HG03039 (cell line): ENCODE results near the gene EVL.

Experiments used
- ATAC-seq: cut with Tn5 transposase; IDR thresholded peaks from one replicate; pipeline ENCODE4 v1.9.1; 2021; ENCODE audit warnings: mild to moderate bottlenecking, moderate library complexity; ENCODE audit not compliant: unreplicated experiment

Gene EVL

GRCh38 chr14:100122481-100123223 is 57.4 kb downstream of the EVL start:
- no peak for ATAC-seq

DNA sequence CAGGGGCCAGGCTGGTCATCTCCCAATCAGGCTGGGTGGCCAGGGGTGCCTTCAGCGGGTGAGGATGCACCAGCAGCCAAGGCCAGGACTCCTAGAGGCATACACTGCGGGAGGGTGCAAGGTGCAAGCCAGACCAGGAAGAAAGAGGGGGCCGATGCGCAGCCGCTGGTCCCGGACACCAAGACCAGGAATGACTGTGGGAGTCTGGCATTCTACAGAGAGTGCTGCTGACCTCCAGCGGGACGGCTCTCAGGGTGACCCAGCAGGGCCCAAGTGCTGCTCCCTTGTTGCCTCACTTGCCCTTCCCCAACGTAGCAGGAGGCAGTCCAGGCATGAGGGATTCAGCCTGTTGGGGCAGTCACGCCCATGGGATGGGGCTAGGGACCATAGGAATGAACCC is 58.4 kb downstream of the EVL start:
- no peak for ATAC-seq

GRCh38 chr14:100124551-100125088 is 59.4 kb downstream of the EVL start:
- ATAC-seq = no peak

- ATAC-seq = no peak
These were observed 61.2 kb downstream of the EVL start for GRCh38 chr14:100126401-100126800.

DNA sequence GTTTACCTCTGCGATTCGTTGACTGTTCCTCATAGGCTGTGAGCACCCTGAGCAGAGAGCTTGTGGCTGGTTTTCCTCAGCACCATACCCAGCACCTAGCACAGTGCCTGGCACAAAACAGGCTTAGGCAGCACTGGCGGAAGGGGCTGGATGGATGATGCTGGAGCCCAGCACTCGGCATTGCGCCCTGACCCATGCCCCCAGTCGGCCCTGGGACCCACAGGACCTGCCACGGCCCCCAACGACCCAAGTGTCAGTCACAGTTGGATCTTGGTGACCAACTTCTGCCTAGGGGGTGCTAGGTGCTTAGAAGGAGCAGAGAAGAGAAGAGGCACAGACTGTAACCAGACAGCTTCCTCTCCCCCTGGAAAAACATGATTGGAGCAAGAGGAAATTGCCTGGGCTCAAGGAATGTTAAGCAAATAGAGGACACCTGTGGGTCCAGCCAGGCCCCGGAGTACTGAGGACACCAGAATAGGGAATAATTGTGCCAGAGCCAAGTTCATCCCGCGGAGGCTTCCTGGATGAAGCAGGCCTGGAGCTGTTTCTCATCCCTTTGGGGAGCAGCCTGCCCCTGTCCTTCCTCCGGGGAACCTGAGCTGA is 62.7 kb downstream of the EVL start:
- ATAC-seq = no peak

DNA sequence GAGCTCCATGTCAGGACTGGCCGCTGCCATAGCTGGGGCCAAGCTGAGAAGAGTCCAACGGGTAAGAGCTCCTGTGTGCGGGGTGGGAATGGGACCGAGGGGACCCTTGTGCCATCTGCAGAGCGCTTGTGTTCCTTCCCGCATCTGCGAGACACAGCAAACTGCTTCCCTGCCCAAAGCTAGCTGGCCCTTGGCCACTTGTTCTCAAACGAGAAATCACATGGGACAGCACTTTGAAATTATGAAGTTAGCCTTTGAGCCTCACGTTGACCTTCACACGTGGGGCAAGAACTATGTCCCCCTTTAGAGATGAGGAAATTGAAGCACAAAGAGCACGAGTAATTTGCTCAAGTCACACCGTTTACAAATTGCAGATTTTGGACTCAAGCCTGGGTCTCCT is 63.5 kb downstream of the EVL start:
- ATAC-seq = no peak

DNA sequence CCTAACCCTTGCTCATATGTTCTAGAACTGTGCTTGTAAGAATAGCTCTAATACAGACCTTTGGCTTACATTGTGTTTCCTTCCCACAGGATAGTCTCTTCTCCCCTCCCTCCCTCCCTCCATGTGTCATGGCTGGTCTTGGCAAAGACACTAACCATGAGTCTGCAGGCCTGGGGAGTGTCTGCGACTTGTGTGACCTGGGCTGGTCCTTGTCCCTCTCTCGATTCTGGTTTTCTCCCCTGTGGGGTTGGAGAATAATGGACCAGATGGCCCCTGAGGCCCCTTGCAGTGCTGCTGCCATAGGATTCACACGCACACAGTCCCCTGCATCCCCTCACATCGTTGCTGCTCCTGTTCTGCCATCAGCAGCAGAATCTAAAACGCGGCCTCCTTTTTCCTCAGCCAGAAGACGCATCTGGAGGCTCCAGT is 64.0 kb downstream of the EVL start:
- no peak for ATAC-seq

DNA sequence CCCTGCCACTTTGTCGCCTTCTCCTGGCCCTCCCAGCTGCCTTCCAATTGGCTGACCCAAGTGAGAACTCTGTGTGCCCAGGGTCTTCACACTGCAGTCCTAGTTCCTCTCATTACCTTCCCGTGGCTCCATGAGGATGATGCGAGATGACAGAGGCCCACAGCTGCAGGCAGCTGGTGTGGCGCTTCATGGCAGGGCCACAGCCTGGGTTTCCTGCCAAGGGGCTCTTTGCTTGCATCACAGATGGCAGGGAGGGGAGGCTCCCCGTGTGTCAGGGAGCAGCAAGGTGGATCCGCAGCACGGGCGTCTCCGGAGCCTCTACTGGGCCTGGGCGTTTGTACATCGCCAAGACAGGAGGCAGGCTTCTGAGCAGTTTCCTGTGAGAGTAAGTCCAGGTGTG is 65.3 kb downstream of the EVL start:
- ATAC-seq = no peak

DNA sequence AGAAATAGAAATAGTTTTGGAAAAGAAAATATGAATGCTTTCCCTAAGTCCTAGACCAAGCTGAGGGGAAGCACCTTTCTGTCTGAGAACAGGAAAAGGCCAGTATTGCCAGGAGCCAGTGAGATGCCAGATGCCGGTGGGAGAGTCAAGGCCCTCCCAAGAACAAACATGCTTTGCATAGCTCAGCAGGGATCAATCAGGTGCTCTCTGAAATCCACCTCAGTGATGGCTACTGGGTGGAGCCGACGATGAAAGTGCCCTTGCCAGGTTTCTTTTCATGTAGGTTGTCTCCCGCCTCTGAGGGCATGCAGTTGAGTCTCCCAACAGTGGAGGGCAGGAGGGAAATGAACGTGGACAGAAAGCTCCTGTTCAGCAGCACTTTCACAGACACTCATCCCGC is 66.0 kb downstream of the EVL start:
- no peak for ATAC-seq

DNA sequence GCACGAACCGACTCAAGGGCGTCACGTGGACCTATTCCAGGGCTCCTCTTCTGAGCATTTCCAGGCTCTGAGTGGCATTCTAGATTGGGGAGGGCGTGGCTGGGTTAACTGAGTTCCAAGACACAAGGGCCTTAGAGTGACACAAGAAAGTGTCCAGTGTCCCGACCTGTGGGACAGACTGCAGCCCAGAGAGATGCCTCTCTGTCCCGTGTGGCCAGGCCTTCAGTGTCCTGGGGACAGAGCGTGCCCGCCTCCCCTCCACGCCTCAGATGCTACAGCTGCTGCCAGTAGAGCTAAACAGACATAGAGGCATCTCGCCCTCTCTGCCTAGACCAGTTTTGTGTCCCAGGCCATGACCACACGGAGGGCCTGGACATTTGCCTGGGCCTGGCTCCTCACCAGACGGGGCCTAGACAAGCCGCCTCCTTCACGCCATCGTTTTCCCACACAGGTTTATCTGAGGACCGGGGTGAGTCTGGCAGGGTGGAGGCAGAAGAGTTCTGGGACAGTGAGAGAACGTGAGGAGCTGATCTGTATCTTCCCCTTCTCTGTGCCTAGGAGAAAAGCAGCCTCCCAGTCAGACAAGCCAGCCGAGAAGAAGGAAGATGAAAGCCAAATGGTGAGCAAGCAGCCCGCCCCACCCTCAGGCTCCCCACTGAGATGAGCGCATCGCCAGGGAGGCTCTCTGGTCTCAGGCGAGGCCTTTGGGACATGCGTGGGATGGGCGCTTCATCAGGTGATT is 67.1 kb downstream of the EVL start:
- no peak for ATAC-seq

- no peak for ATAC-seq
These were observed 67.8 kb downstream of the EVL start for GRCh38 chr14:100132903-100133510.

- ATAC-seq = no peak
These were observed 69.4 kb downstream of the EVL start for GRCh38 chr14:100134586-100134985.

GRCh38 chr14:100135073-100135472 is 69.9 kb downstream of the EVL start:
- ATAC-seq = no peak

- ATAC-seq = no peak
These were observed 70.6 kb downstream of the EVL start for GRCh38 chr14:100135784-100136183.

- ATAC-seq = no peak
These were observed 72.0 kb downstream of the EVL start for GRCh38 chr14:100137173-100137572.

- no peak for ATAC-seq
These were observed 73.0 kb downstream of the EVL start for GRCh38 chr14:100138082-100138787.

GRCh38 chr14:100138955-100139354 is 73.7 kb downstream of the EVL start:
- no peak for ATAC-seq

GRCh38 chr14:100140452-100141078 is 75.3 kb downstream of the EVL start:
- no peak for ATAC-seq

- no peak for ATAC-seq
These were observed 75.9 kb downstream of the EVL start for GRCh38 chr14:100141098-100141497.
